DOHH2 (cell line): ENCODE data around the gene TRAF1.

Experiments
- H3F3A ChIP-seq: fragments of 200-600 bp; sonication (generic), shearing (Covaris generic); 2 replicates; pipeline ENCODE4 v1.6.0; 2016; ENCODE audit warnings: antibody characterized with exemption, mild to moderate bottlenecking; ENCODE audit not compliant: control insufficient read depth, insufficient read depth
- H3K27ac ChIP-seq: fragments of 200-600 bp; sonication (generic); 2 replicates; pipeline ENCODE4 v1.5.1; 2014; ENCODE audit warnings: low read depth, mild to moderate bottlenecking, low read length, moderate library complexity
- H3K27me3 ChIP-seq: fragments of 200-600 bp; sonication (generic); 2 replicates; pipeline ENCODE4 v1.6.1; 2014; ENCODE audit warnings: mild to moderate bottlenecking, low read length, mixed read lengths; ENCODE audit not compliant: control insufficient read depth
- H3K36me3 ChIP-seq: fragments of 200-600 bp; sonication (generic); 2 replicates; pipeline ENCODE4 v1.6.1; 2014; ENCODE audit warnings: mild to moderate bottlenecking, low read length, moderate library complexity, mixed read lengths; ENCODE audit not compliant: control insufficient read depth
- H3K4me1 ChIP-seq: fragments of 200-600 bp; sonication (generic); 2 replicates; pipeline ENCODE4 v1.6.1; 2014; ENCODE audit warnings: mild to moderate bottlenecking, low read length, mixed read lengths; ENCODE audit not compliant: control insufficient read depth
- H3K4me2 ChIP-seq: fragments of 200-600 bp; sonication (generic); 2 replicates; pipeline ENCODE4 v1.6.0; 2014; ENCODE audit warnings: mild to moderate bottlenecking, low read length, moderate library complexity
- H3K4me3 ChIP-seq: fragments of 200-600 bp; sonication (generic); 2 replicates; pipeline ENCODE4 v1.5.1; 2014; ENCODE audit warnings: mild to moderate bottlenecking, low read length, mixed read lengths
- H3K79me2 ChIP-seq: fragments of 200-600 bp; sonication (generic); 2 replicates; pipeline ENCODE4 v1.6.1; 2014; ENCODE audit warnings: mild to moderate bottlenecking, low read length, mixed read lengths; ENCODE audit not compliant: control insufficient read depth
- H3K9me2 ChIP-seq: fragments of 200-600 bp; sonication (generic); replicated peaks from 2 replicates; pipeline ENCODE4 v1.6.1; 2014; ENCODE audit warnings: mild to moderate bottlenecking, low read length, mixed read lengths; ENCODE audit not compliant: control insufficient read depth
- H3K9me3 ChIP-seq: fragments of 200-600 bp; sonication (generic); 2 replicates; pipeline ENCODE4 v1.6.1; 2014; ENCODE audit warnings: antibody characterized with exemption, low read length, mixed read lengths; ENCODE audit not compliant: control insufficient read depth, insufficient read depth
- H4K20me1 ChIP-seq: fragments of 200-600 bp; sonication (generic); 2 replicates; pipeline ENCODE4 v1.6.0; 2014; ENCODE audit warnings: low read depth, mild to moderate bottlenecking, antibody characterized with exemption, low read length, moderate library complexity; ENCODE audit not compliant: control insufficient read depth, insufficient read depth
- EZH2phosphoT487 ChIP-seq: fragments of 200-600 bp; sonication (generic); IDR thresholded peaks from 2 replicates; pipeline ENCODE4 v1.6.1; 2017; ENCODE audit warnings: borderline replicate concordance, mild to moderate bottlenecking, antibody characterized with exemption, low read length, moderate library complexity, mixed read lengths
- TF ChIP-seq, protein P1 (sequence below): fragments of 200-600 bp; sonication (generic); IDR thresholded peaks from one replicate; pipeline ENCODE4 v1.5.1; 2014; ENCODE audit warnings: antibody characterized with exemption, mild to moderate bottlenecking, low read depth, low read length; ENCODE audit not compliant: poor library complexity, severe bottlenecking

TRAF1 gene

DNA sequence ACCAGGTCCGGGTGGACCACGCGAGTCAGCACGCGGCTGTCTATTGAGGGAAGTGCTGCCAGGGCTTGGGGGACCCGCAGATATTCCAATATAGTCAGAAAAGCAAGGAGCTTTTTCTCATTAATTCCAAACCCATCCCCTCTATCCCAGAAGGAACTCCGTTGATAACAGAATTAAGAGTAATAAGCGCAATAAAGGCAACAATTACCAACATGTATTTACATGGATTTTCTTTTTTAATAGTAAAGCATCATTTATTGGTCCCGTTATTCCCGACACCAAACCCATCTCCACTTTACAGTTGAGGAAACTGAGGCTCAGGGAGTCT, 57.3 kb downstream of the TRAF1 start:
- Histone ChIP-seq H4K20me1 (no peaks in the 10 kb centered on the region), H3K9me3 (no peaks in the 10 kb centered on the region), H3K4me2 (peak overlapping the region; percentile 77), H3K79me2 (peaks cover 20% of the 10 kb centered on the region), H3K4me3 (peak overlapping the region; percentile 71), H3K4me1 (peaks cover 44% of the 10 kb centered on the region), H3K9me2 (no peaks in the 10 kb centered on the region), H3F3A (peaks cover 23% of the 10 kb centered on the region), H3K27ac (peak overlapping the region; percentile 69), H3K27me3 (no peaks in the 10 kb centered on the region), H3K36me3 (peaks cover 87% of the 10 kb centered on the region)
- TF ChIP-seq, protein P1, sequence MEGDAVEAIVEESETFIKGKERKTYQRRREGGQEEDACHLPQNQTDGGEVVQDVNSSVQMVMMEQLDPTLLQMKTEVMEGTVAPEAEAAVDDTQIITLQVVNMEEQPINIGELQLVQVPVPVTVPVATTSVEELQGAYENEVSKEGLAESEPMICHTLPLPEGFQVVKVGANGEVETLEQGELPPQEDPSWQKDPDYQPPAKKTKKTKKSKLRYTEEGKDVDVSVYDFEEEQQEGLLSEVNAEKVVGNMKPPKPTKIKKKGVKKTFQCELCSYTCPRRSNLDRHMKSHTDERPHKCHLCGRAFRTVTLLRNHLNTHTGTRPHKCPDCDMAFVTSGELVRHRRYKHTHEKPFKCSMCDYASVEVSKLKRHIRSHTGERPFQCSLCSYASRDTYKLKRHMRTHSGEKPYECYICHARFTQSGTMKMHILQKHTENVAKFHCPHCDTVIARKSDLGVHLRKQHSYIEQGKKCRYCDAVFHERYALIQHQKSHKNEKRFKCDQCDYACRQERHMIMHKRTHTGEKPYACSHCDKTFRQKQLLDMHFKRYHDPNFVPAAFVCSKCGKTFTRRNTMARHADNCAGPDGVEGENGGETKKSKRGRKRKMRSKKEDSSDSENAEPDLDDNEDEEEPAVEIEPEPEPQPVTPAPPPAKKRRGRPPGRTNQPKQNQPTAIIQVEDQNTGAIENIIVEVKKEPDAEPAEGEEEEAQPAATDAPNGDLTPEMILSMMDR = no peak
- no peak for TF ChIP-seq EZH2phosphoT487

DNA sequence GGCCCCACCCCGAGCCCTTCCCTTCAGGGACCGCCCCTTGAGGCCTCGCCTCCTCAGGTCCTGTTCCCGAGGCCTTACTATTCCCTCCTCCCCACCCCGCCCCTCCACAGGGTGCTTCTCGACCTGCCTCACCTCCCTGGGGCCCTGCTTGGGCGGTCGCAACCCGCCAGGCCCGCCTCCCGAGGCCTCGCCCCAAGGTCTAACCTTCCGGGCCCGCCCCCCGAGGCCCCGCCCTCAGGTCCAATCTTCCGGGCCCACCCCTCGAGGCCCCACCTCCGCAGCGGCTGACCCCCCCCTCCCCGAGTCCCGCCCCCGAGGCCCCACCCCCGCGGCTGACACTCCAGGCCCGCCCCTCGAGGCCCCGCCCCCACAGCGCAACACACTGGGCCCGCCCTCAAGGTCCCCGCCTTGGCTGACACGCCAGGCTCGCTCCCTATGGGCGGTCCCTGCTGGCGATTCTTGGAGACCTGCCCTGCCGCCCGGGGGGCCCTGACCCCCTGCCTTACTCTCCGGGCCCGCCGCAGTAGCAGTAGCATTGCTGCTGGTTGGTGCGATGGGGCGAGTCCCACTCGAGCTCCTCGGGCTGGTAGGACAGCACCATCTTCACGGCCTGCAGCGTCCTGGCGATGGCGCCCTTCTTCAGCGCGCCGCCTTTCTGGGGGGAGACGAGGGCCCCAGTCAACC, 57.8 kb downstream of the TRAF1 start:
- Histone ChIP-seq H3K27ac (peak overlapping the region; percentile 69), H3K4me2 (peak overlapping the region; percentile 85), H4K20me1 (no peaks in the 10 kb centered on the region), H3K4me3 (peak overlapping the region; percentile 71), H3K4me1 (peaks cover 39% of the 10 kb centered on the region), H3K9me3 (no peaks in the 10 kb centered on the region), H3F3A (peaks cover 23% of the 10 kb centered on the region), H3K27me3 (no peaks in the 10 kb centered on the region), H3K9me2 (no peaks in the 10 kb centered on the region), H3K79me2 (peaks cover 16% of the 10 kb centered on the region), H3K36me3 (peaks cover 87% of the 10 kb centered on the region)
- TF ChIP-seq, protein P1 = peak; percentile 94
- no peak for TF ChIP-seq EZH2phosphoT487

DNA sequence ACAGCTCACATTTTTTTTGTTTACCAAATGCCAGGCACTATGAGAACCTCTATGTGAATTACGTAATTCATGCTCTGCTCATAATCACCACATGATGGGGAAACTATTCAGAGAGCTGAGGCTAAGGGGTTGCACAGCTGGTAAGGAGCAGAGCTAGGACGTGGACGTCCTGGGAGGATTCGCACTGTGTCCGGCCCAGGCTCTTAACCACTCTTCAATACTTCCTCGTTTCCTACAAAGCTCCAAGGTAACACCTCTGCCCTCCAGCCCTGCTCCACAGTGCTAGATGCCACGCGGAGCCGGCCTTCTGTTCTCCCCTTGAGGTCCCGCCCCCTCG, 58.3 kb downstream of the TRAF1 start:
- Histone ChIP-seq H3K36me3 (peaks cover 87% of the 10 kb centered on the region), H3K4me2 (peak overlapping the region; percentile 85), H3K9me2 (no peaks in the 10 kb centered on the region), H3K4me1 (peaks cover 34% of the 10 kb centered on the region), H3K79me2 (peaks cover 16% of the 10 kb centered on the region), H3K4me3 (peak overlapping the region; percentile 52), H3K27ac (no peak overlapping the region), H3F3A (peaks cover 17% of the 10 kb centered on the region), H3K9me3 (no peaks in the 10 kb centered on the region), H3K27me3 (no peaks in the 10 kb centered on the region), H4K20me1 (no peaks in the 10 kb centered on the region)
- no peak for TF ChIP-seq EZH2phosphoT487
- TF ChIP-seq, protein P1 = no peak
